Activated effector memory CD4-positive, alpha-beta T cell treated with anti-CD3 and anti-CD28 coated beads, Interleukin-2, amount 50 U/mL, for 16 hours (primary cell): ENCODE measurements around the gene BRAF.
A peak's percentile ranks its signal among the peaks of the same experiment; 100 is the strongest.

Experiments
- DNase-seq: peaks from one replicate; pipeline ENCODE4 v3.0.0-alpha.2; 2020

BRAF gene

DNA sequence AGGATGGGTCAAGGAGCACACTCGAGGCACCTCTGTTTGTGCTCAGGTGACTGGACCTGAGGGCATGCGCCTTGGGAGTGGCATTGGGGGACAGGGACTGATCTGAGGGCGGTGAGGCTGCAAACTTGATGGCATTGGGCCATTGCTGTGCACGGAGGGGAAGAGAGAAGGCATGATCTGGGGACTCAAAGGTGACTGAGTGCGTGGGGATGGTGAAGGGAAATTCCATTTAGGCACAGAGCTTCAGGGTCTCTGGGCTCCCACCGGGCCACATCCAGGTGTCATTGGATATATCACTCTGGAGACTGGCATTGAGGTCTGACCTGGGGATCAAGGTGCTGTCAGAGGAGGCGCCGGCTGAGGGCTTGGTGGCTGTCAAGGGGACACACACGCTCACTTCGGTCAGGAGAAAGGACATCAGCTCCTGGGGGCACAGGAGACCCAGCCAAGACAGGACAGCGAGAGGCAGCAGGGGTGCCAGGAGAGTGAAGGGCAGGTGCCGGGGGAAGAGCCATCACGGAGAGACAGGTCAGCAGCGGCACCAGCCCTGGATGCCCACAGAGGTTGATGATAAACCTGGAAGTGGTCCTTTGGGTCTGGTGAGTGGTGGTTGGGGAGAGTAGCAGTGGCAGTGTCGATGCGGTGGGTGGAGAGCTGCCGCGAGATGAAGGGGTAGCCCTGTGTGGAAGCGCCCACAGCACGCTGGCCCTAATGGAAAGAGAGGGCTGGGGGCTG is 246.5 kb downstream of the BRAF start:
- peak; percentile 51 for DNase-seq

GRCh38 chr7:140677496-140677895 is 247.2 kb downstream of the BRAF start:
- no peak for DNase-seq

DNA sequence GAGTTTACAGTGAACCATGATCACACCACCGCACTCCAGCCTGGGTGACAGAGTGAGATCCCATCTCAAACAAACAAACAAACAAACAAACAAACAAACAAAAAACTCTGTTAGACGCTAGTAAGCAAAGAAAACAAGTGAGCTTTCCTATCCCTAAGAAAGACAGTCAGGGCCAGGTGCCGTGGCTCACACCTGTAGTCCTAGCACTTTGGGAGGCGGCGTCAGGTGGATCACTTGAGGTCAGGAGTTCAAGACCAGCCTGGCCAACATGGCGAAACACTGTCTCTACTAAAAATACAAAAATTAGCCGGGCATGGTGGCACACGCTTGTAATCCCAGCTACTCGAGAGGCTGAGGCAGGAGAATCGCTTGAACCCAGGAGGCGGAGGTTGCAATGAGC is 247.8 kb downstream of the BRAF start:
- peak; percentile 46 for DNase-seq

DNA sequence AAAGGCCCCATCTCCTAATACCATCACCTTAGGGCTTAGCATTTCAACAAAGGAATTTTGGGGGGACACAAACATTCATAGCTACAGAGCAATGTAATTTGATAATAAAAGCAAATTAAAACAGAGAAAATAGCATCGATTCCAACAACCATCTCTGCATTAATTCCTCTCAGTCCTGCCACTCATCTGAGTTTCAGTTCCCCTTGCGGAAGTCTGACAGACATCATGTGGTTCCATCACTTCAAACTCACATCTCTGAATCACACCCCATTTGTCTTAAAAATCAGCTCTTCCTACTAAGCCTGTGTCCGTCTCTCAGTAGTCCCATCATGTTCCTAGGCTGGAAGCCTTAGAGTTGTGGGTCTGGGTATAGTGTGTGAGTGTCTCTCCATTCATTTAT is 248.4 kb downstream of the BRAF start:
- no peak for DNase-seq

DNA sequence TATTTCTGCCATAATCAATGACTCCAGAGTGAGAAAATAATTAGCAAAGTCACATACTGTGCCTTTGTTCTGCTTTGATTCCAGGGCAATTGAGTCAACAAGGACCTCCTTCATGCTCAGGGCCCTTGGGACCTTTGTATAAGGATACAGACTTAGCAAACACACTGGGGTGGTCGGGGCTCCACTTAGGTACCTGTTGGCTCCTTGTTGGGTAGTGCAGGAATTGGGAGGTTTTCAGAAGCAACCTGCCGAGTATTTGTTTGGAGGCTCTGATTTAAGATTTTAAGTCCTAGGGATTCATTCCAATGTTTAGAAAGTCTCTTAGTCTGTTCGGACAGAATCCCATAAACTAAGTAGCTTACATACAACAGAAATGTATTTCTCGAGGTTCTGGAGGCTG is 249.0 kb downstream of the BRAF start:
- DNase-seq, result peak; percentile 34

DNA sequence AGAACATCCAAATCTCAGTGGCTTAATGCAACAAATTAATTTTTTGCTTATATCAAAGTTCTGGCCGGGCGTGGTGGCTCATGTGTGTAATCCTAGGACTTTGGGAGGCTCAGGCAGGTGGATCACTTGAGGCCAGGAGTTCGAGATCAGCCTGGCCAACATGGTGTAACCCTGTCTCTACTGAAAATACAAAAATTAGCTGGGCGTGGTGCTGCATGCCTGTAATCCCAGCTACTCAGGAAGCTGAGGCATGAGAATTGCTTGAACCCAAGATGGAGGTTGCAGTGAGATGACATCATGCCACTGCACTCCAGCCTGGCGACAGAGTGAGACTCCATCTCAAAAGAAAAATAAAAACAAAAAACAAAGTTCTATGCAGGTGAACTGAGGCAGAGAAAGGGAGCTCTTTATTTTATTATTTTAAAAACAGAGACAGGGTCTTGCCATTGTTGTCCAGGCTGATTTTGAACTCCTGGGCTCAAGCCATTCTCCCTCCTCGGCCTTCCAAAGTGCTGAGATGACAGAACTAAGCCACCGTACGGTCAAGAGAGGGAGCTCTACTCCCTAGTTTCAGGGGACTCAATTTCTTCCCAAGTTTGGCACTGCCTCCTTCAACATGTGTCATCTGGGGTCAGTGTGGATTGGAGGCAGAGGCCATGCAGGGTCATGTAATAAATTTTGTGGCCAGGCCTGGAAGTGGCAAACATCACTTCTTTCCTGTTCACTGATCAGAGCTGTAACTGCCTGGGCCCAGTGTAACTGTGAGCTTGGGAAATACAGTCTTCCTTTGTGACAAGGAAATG is 249.6 kb downstream of the BRAF start:
- peak; percentile 57 for DNase-seq

- DNase-seq, result peak; percentile 52
Measured at GRCh38 chr7:140674356-140674800, 250.4 kb downstream of the BRAF start.

DNA sequence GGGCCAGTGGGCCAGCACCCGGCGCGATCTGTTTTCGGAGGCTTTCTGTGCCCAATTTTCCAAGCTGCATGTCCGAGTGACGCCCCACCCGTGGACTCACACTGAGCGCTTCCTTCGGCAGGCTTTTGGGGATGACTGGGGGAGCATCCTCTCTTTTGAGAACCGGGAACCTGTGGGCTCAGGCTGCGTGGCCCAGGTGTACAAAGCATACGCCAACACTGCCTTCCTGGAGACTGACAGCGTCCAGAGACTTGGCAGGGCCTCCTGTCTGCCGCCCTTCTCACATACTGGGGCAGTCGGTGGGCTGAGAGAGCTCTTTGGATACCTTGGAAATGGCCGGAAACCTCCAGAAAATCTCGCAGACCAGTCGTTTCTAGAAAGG is 251.0 kb downstream of the BRAF start:
- DNase-seq, result no peak

- DNase-seq, result peak; percentile 87
Measured at GRCh38 chr7:140673063-140673773, 251.5 kb downstream of the BRAF start.

DNA sequence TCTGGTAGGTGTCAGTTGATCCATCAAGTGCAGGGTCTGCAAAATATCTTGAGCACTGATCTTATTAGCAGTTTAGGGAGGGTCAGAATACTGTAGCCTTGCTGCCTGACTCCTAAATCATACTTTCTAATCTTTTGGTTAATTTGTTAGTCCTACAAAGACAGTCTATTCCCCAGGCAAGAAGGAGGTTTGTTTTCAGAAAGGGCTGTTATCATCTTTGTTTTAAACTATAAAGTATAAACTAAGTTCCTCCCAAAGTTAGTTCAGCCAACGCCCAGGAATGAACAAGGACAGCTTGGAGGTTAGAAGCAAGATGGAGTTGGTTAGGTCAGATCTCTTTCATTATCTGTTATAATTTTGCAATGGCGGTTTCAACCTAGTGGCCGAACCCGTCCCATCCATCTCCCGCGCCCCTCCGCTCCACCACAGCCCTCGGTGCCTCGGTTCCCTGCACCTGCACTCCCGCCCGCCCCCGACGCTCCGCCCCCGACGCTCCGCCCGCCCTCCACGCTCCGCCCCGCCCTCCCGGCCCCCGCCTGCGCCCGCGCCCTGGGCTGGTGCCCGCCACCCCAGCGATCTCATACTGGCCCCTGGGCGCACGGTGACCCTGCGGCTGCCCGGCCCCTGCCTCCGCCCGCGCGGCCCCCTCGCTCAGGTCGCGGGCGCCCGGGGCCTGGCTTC is 252.2 kb downstream of the BRAF start, which contains the start of gene ADCK2:
Gene ADCK2 (plus strand): TSS at position 564 of the 681 bp plus-strand sequence. CDS start 386 bp downstream, outside the sequence.
- peak; percentile 85 for DNase-seq

DNA sequence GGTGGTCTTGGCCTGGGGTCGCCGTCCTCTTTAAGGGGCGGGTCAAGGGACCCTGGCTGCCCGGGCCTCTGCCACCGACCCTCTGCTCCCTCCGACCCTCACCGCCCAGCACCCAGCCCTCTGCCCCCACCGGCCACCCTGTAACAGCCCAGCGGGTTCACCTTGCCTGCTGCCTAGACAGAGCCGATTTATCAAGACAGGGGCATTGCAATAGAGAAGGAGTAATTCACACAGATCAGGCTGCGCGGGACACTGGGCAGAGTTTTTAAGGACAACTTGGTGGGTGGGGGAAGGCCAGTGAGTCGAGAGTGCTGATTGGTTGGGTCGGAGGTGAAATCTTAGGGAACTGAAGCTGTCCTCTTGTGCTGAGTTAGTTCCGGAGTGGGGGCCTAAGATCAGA is 252.8 kb downstream of the BRAF start:
- DNase-seq, result peak; percentile 58

GRCh38 chr7:140670343-140670935 is 254.3 kb downstream of the BRAF start:
- DNase-seq, result peak; percentile 58

DNA sequence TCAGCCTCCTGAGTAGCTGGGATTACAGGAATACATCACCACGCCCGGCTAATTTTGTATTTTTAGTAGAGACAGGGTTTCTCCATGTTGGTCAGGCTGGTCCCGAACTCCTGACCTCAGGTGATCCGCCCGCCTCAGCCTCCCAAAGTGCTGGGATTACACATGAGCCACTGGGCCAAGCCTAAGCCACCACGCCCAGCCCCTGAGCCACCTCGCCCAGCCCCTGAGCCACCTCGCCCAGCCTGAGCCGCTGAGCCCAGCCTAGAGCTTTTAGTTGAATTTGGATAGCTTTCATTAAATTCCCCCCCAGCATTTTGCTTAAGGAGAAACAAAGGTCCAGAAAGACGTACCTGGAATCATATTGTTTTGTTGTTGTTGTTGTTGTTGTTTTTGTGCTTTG is 254.9 kb downstream of the BRAF start:
- peak; percentile 54 for DNase-seq

- DNase-seq, result no peak
Measured at GRCh38 chr7:140669352-140669751, 255.4 kb downstream of the BRAF start.
